Skeletal muscle satellite cell (primary cell): Measurements from ENCODE around the gene SLC22A16.
"Not testable (repeated sequence)": the region's sequence is repeated elsewhere in the genome, so short reads cannot be mapped to it uniquely, and the experiment has no call there.

Experiments used
- H3K27me3 ChIP-seq: 2 replicates; pipeline ENCODE4 v1.7.0; 2013; ENCODE audit warnings: low read length; ENCODE audit not compliant: control insufficient read depth, insufficient read depth
- H3K36me3 ChIP-seq: 2 replicates; pipeline ENCODE4 v1.7.0; 2013; ENCODE audit warnings: mild to moderate bottlenecking, control low read depth, low read length; ENCODE audit not compliant: insufficient read depth
- H3K4me1 ChIP-seq: 2 replicates; pipeline ENCODE4 v1.7.0; 2013; ENCODE audit warnings: low read length; ENCODE audit not compliant: control insufficient read depth, insufficient read depth
- H3K4me2 ChIP-seq: 2 replicates; pipeline ENCODE4 v1.7.0; 2013; ENCODE audit warnings: mild to moderate bottlenecking, low read length
- H3K4me3 ChIP-seq: 2 replicates; pipeline ENCODE4 v1.7.0; 2013; ENCODE audit warnings: low read length
- H3K9ac ChIP-seq: 2 replicates; pipeline ENCODE4 v1.7.0; 2013; ENCODE audit warnings: mild to moderate bottlenecking, low read depth, low read length, moderate library complexity
- H3K9me3 ChIP-seq: replicated peaks from 2 replicates; pipeline ENCODE4 v1.7.0; 2013; ENCODE audit warnings: mild to moderate bottlenecking, control low read depth, low read length

The SLC22A16 gene

DNA sequence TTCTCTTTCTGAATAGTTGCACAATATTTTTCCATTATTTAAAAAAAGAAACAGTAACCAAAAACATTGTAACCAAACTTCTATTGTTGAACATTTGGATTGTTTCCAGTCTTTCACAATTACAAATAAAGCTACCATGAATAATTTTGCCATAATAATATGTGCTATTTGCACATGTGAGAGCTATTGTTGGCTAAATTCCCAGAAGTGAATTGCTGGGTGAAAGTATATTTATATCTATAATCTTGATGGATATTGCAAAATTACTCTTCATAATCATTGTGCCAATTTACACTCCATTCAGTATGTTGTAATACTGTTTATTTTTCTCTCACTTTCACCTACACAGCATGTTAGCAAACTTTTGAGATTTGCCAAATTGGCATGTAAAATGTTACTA, 36.6 kb upstream of the SLC22A16 start:
- Histone ChIP-seq H3K36me3 (no peaks in the 10 kb centered on the region), H3K27me3 (peaks cover 11% of the 10 kb centered on the region), H3K9me3 (no peaks in the 10 kb centered on the region), H3K9ac (no peak overlapping the region), H3K4me2 (no peak overlapping the region), H3K4me3 (no peak overlapping the region), H3K4me1 (peaks cover 41% of the 10 kb centered on the region)

DNA sequence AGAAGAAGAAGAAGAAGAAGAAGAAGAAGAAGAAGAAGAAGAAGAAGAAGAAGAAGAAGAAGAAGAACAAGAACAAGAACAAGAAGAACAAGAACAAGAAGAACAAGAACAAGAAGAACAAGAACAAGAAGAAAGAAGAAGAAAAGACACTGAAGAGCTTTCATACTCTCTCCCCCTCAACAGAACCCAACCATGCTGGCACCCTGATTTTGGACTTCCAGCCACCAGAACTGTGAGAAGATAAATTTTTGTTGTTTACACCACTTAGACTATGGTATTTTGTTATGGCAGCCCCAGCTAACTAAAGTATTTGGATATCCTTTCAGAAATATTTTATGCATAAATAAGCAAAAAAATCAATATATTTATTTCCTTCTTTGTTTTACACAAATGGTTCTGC, 36.1 kb upstream of the SLC22A16 start:
- H3K9me3 ChIP-seq, H3K4me3 ChIP-seq, H3K4me2 ChIP-seq, H3K36me3 ChIP-seq, H3K9ac ChIP-seq: not testable (repeated sequence)
- Histone ChIP-seq H3K4me1 (peaks cover 37% of the 10 kb centered on the region), H3K27me3 (peaks cover 11% of the 10 kb centered on the region)

- Histone ChIP-seq H3K36me3 (no peaks in the 10 kb centered on the region), H3K9ac (no peak overlapping the region), H3K4me2 (no peak overlapping the region), H3K9me3 (no peaks in the 10 kb centered on the region), H3K27me3 (peaks cover 13% of the 10 kb centered on the region), H3K4me3 (no peak overlapping the region), H3K4me1 (peaks cover 30% of the 10 kb centered on the region)
Observed at GRCh38 chr6:110511401-110511800, 35.0 kb upstream of the SLC22A16 start.

- Histone ChIP-seq H3K4me2 (peak overlapping the region; percentile 24), H3K4me1 (peaks cover 30% of the 10 kb centered on the region), H3K36me3 (no peaks in the 10 kb centered on the region), H3K9ac (peak overlapping the region; percentile 14), H3K27me3 (peaks cover 18% of the 10 kb centered on the region), H3K9me3 (no peaks in the 10 kb centered on the region), H3K4me3 (no peak overlapping the region)
Observed at GRCh38 chr6:110509617-110510241, 33.3 kb upstream of the SLC22A16 start.

DNA sequence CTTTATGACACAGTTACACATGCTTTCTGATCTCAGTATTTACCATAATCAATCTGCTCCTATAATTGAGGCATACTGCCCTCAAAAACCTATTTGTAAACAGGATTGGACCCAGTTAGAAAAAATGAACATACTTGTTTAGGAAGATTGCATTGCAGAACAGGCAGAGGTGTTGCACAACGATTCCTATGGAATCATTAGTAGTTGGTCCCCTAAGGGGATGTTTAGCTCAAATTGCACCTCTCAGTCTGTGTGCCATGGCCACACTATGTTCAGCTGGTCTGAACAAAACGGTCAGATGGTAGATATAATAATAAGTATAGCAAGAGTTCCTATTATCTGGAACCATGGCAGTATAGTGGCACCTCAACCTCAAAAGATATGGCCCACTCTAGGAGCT, 28.5 kb upstream of the SLC22A16 start:
- H3K36me3 ChIP-seq, H3K4me2 ChIP-seq, H3K9ac ChIP-seq, H3K4me3 ChIP-seq, H3K9me3 ChIP-seq: not testable (repeated sequence)
- H3K27me3 ChIP-seq: peaks cover 14% of the 10 kb centered on the region
- peaks cover 11% of the 10 kb centered on the region for H3K4me1 ChIP-seq

DNA sequence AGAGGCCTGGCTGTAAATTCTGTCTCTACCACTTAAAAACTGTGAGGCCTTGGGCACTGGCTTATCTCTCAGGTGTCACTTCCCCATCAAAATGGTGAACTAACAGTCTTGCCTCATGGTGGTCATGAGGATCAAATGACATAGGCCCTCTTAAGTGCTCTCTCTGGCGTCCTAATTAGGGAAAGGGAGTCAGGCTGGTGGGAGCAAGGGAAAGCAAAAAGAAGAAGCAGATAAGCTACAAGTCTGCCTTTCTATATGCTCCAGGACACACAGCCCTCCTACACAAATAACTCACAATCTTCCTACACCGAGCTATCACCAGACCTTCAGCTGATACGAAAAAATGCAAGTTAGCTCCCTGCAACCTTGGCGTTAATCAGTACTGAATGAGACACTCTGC, 19.5 kb upstream of the SLC22A16 start:
- Histone ChIP-seq H3K9me3 (no peaks in the 10 kb centered on the region), H3K9ac (no peak overlapping the region), H3K27me3 (peaks cover 37% of the 10 kb centered on the region), H3K4me2 (no peak overlapping the region), H3K4me1 (peaks cover 10% of the 10 kb centered on the region), H3K4me3 (no peak overlapping the region), H3K36me3 (no peaks in the 10 kb centered on the region)

DNA sequence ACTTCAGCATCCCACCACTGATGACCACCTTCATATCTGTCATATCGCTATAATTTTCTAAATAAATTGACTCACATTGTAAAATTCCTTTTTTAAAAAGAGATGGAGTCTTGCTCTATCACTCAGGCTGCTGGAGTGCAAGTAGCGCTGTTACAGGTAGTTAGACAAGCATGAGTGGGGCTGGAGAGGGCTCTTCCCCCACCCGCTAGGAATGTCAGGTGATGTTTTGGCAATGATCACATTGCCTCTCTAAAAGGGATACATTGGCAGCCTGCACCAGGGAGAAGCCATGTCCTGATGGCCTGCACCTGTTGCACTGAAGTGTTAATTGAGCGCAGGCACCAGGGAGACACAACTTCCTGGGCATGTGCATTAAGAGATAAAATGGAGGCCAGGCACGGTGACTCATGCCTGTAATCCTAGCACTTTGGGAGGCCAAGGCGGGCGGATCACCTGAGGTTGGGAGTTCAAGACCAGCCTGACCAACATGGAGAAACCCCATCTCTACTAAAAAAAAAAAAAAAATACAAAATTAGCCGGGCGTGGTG, 16.9 kb upstream of the SLC22A16 start:
- H3K9ac ChIP-seq: no peak overlapping the region
- no peaks in the 10 kb centered on the region for H3K9me3 ChIP-seq

DNA sequence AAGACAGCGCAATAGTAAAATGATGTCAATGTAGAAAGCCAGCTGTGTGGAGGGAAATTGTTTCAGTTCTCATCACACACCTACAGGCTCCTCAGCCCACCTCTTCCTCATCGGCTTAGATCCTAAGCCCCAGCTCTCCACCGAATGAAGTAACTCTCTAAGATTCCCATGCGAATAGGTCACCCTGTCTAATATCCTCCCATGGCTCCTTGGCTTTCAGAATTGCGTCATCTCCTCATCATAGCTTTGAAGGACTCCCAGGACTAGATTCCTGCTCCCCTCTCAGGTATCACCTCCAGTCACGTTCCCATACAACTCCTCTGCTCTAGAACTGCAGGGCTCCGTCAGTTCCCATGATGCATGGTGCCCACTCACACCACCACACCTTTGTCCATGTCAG, 16.2 kb upstream of the SLC22A16 start:
- Histone ChIP-seq H3K9me3 (no peaks in the 10 kb centered on the region), H3K4me1 (peaks cover 10% of the 10 kb centered on the region), H3K36me3 (no peaks in the 10 kb centered on the region), H3K9ac (no peak overlapping the region), H3K4me3 (no peak overlapping the region), H3K27me3 (peaks cover 26% of the 10 kb centered on the region), H3K4me2 (no peak overlapping the region)

More for the DNA sequence above, 16.9 kb upstream of the SLC22A16 start:
- Histone ChIP-seq H3K4me1 (peaks cover 10% of the 10 kb centered on the region), H3K27me3 (peaks cover 33% of the 10 kb centered on the region), H3K4me2 (no peak overlapping the region), H3K4me3 (no peak overlapping the region), H3K36me3 (no peaks in the 10 kb centered on the region)

DNA sequence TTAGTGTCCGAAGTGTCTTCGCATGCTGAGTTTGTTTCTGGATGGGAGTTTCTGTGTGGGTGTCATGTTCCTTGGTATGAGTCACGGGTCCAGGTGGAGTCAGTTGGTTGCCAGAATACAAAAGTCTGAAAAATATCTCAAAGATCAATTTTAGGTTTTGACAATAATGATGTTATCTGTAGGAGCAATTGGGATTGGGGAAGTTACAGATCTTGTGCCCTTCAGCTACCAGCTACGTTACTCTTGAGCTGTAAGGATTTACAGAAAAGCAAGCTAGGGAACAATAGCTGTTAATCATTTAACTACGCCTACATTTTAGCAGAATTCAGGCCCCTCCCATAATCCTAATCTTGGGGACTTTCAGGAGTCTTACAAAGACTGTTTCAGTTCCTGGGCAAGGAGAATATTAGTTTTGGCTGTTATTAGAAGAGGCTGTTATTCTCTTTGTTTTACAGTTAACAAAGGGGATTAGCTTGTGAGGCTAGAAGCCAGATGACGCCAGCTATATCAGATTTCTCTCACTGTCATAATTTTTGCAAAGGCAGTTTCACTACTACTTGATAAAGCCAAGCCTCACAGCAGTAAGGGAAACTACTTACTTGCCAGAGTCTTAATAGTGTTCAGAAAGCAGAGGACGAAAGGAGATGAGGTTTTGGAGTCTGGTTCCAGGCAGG, 15.4 kb upstream of the SLC22A16 start:
- no peaks in the 10 kb centered on the region for H3K36me3 ChIP-seq
- peak overlapping the region; percentile 64 for H3K4me2 ChIP-seq
- peaks cover 23% of the 10 kb centered on the region for H3K27me3 ChIP-seq
- H3K9ac ChIP-seq: no peak overlapping the region
- peak overlapping the region; percentile 40 for H3K4me3 ChIP-seq
- no peaks in the 10 kb centered on the region for H3K9me3 ChIP-seq
- peaks cover 10% of the 10 kb centered on the region for H3K4me1 ChIP-seq

GRCh38 chr6:110491299-110491643, 14.9 kb upstream of the SLC22A16 start:
- Histone ChIP-seq H3K9ac (no peak overlapping the region), H3K4me1 (peaks cover 10% of the 10 kb centered on the region), H3K9me3 (no peaks in the 10 kb centered on the region)

GRCh38 chr6:110490110-110490509, 13.7 kb upstream of the SLC22A16 start:
- Histone ChIP-seq H3K4me3 (no peak overlapping the region), H3K27me3 (peaks cover 12% of the 10 kb centered on the region), H3K9me3 (no peaks in the 10 kb centered on the region), H3K4me2 (no peak overlapping the region), H3K9ac (no peak overlapping the region), H3K4me1 (peaks cover 10% of the 10 kb centered on the region), H3K36me3 (no peaks in the 10 kb centered on the region)

More at GRCh38 chr6:110491299-110491643, 14.9 kb upstream of the SLC22A16 start:
- H3K4me3 ChIP-seq: peak overlapping the region; percentile 40
- H3K36me3 ChIP-seq: no peaks in the 10 kb centered on the region
- peak overlapping the region; percentile 64 for H3K4me2 ChIP-seq
- peaks cover 23% of the 10 kb centered on the region for H3K27me3 ChIP-seq
